ENCODE data around the gene CCDC170. TPM values are rescaled to one million over a fixed set of nuclear protein-coding genes. Genes with fewer than 3 reads are reported as not detected.

The CCDC170 gene
- total RNA-seq, 3 donors from 2014 or later (not counting 1 experiment from before 2014, with no cell fraction given) = 0.20 to 0.96 (median 0.25) TPM

GRCh38 chr6:151624071-151624470 lies 130.3 kb downstream of the CCDC170 start:
- Mint-ChIP-seq H3K27me3 (ENCODE audit: low read depth in 2 of 2) (no peaks in the 10 kb centered on the region), H3K4me1 (no peaks in the 10 kb centered on the region), H3K27ac (no peak overlapping the region), H3K9me3 (no peaks in the 10 kb centered on the region), H3K4me3 (no peak overlapping the region), H3K36me3 (no peaks in the 10 kb centered on the region)
- no peak for DNase-seq
- Histone ChIP-seq H3K9me3 (ENCODE audit: control insufficient read depth, insufficient read depth, low read length) (no peaks in the 10 kb centered on the region), H3K36me3 (ENCODE audit: control insufficient read depth, insufficient read depth, low read length) (no peaks in the 10 kb centered on the region), H3K4me1 (ENCODE audit: control insufficient read depth, insufficient read depth, low read length) (no peaks in the 10 kb centered on the region), H3K27ac (ENCODE audit: low read length) (no peak overlapping the region), H3K4me3 (ENCODE audit: low read length) (no peak overlapping the region), H3K27me3 (ENCODE audit: control insufficient read depth, insufficient read depth, low read length) (no peaks in the 10 kb centered on the region)
- no peak for ATAC-seq
- WGBS (ENCODE audit: insufficient coverage) = 100% methylated on average over 1 of the region's 2 CpGs
- intact Hi-C loops (cut with micrococcal nuclease) = no loop called here
- TF ChIP-seq CTCF (IDR thresholded peaks at IDR 0.05) = no peak

- Histone ChIP-seq H3K9me3 (ENCODE audit: control insufficient read depth, insufficient read depth, low read length) (no peaks in the 10 kb centered on the region), H3K36me3 (ENCODE audit: control insufficient read depth, insufficient read depth, low read length) (no peaks in the 10 kb centered on the region), H3K4me3 (ENCODE audit: low read length) (no peak overlapping the region), H3K4me1 (ENCODE audit: control insufficient read depth, insufficient read depth, low read length) (no peaks in the 10 kb centered on the region), H3K27ac (ENCODE audit: low read length) (no peak overlapping the region), H3K27me3 (ENCODE audit: control insufficient read depth, insufficient read depth, low read length) (no peaks in the 10 kb centered on the region)
- DNase-seq (no peak), ATAC-seq (no peak)
- Mint-ChIP-seq H3K9me3 (no peaks in the 10 kb centered on the region), H3K27me3 (ENCODE audit: low read depth in 2 of 2) (no peaks in the 10 kb centered on the region), H3K4me1 (no peaks in the 10 kb centered on the region), H3K27ac (no peak overlapping the region), H3K4me3 (no peak overlapping the region), H3K36me3 (no peaks in the 10 kb centered on the region)
- intact Hi-C loops (cut with micrococcal nuclease) = no loop called here
- 96% methylated on average over 4 of the region's 5 CpGs for WGBS (ENCODE audit: insufficient coverage)
- no peak for TF ChIP-seq CTCF (IDR thresholded peaks at IDR 0.05)
These were observed 130.7 kb downstream of the CCDC170 start for GRCh38 chr6:151624481-151624880.

GRCh38 chr6:151624900-151625536 lies 131.2 kb downstream of the CCDC170 start:
- no peaks in the 10 kb centered on the region for H3K4me1 ChIP-seq (ENCODE audit: control insufficient read depth, insufficient read depth, low read length)
- intact Hi-C loops (cut with micrococcal nuclease) = no loop called here
- TF ChIP-seq CTCF (IDR thresholded peaks at IDR 0.05) = no peak
- H3K36me3 ChIP-seq (ENCODE audit: control insufficient read depth, insufficient read depth, low read length) = no peaks in the 10 kb centered on the region
- Mint-ChIP-seq H3K27me3 (ENCODE audit: low read depth in 2 of 2) (peaks cover 0 to 4% of the 10 kb centered on the region in 2 donors), H3K4me1 (no peaks in the 10 kb centered on the region), H3K4me3 (no peak overlapping the region), H3K9me3 (no peaks in the 10 kb centered on the region), H3K36me3 (no peaks in the 10 kb centered on the region), H3K27ac (no peak overlapping the region)
- DNase-seq (no peak), ATAC-seq (no peak)
- no peak overlapping the region for H3K4me3 ChIP-seq (ENCODE audit: low read length)
- H3K9me3 ChIP-seq (ENCODE audit: control insufficient read depth, insufficient read depth, low read length) = no peaks in the 10 kb centered on the region
- H3K27ac ChIP-seq (ENCODE audit: low read length) = no peak overlapping the region
- H3K27me3 ChIP-seq (ENCODE audit: control insufficient read depth, insufficient read depth, low read length) = no peaks in the 10 kb centered on the region
- WGBS (ENCODE audit: insufficient coverage) = 96% methylated on average over 4 of the region's 7 CpGs
